Duodenal mucosa (tissue), 2 donors: ENCODE results near the gene PRIM1.
"Not testable (repeated sequence)": the region's sequence is repeated elsewhere in the genome, so short reads cannot be mapped to it uniquely, and the experiment has no call there.

Experiments used
- H3K27ac ChIP-seq: one replicate; pipeline ENCODE4 v1.7.0; 2013; ENCODE audit warnings: low read depth, low read length
- H3K27me3 ChIP-seq, 2 donors: one replicate each; pipeline ENCODE4 v1.7.0; 2013; ENCODE audit warnings: low read length in 2 of 2, control low read depth in 1 of 2; ENCODE audit not compliant: insufficient read depth in 2 of 2, control insufficient read depth in 1 of 2
- H3K36me3 ChIP-seq, 2 donors: one replicate each; pipeline ENCODE4 v1.7.0; 2013; ENCODE audit warnings: low read length in 2 of 2, control low read depth in 1 of 2; ENCODE audit not compliant: insufficient read depth in 2 of 2, control insufficient read depth in 1 of 2
- H3K4me1 ChIP-seq, 2 donors: one replicate each; pipeline ENCODE4 v1.7.0; 2013; ENCODE audit warnings: low read length in 2 of 2, control low read depth in 1 of 2; ENCODE audit not compliant: insufficient read depth in 2 of 2, control insufficient read depth in 1 of 2
- H3K4me3 ChIP-seq, 2 donors: one replicate each; pipeline ENCODE4 v1.7.0; 2013; ENCODE audit warnings: low read length in 2 of 2, low read depth in 1 of 2
- H3K9ac ChIP-seq, 2 donors: one replicate each; pipeline ENCODE4 v1.7.0; 2013; ENCODE audit warnings: low read length in 2 of 2, low read depth in 1 of 2
- H3K9me3 ChIP-seq, 2 donors: one replicate each; pipeline ENCODE4 v1.7.0; 2013; ENCODE audit warnings: low read length in 2 of 2, control low read depth in 1 of 2; ENCODE audit not compliant: control insufficient read depth in 1 of 2

PRIM1 gene

DNA sequence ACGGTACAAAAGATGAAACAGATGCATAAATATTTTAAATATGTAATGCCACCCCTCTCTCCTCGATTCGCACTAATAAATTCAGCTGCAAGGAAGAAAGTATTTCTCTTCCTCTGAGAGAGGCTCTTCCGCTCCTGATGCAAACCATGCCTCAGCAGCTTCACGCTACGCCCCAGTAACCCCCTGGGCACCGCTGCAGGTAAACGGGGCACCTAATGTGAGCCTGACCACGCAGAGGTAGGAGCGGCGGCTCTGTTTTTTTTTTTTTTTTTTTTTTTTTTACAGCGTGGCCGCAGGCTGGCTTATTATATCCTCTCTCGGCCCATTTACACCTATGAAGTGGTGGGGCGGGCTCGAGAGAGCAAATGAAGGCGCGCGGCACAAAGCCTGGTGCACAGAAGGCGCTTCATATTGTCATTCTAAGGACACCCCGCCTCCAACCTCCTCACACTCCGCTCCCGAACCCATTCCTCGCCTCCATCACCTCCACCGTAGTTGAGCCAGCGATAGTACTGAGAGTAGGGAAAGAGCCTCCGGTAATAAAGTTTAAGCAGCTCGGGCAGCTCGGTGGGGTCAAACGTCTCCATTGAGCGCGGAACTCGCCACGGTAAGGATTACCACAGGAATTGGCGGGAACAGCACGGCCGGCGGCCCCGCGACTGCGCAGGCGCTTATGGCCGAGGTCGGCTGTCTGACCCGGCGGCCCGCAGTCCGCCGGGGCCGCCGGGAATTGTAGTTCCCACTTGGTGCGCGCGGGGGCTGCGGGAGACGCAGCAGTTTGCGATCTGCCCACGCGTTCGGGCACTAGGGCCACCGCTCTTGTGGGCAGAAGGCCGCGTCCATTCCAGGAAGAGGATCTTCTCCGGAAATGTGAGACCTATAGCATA, at the start of gene PRIM1:
PRIM1 (minus strand) TSS at position 612 of the 887 bp plus-strand sequence; CDS start at position 587, 25 bp downstream.
- Histone ChIP-seq H3K36me3 (no peaks in the 10 kb centered on the region), H3K9me3 (no peaks in the 10 kb centered on the region), H3K9ac (peak within 1 kb of the TSS; percentile 79), H3K4me3 (peak within 1 kb of the TSS; percentile 96 to 97), H3K27me3 (no peaks in the 10 kb centered on the region), H3K27ac (peak within 1 kb of the TSS; percentile 70), H3K4me1 (no peaks in the 10 kb centered on the region)

- Histone ChIP-seq H3K27me3 (no peaks in the 10 kb centered on the region), H3K4me1 (no peaks in the 10 kb centered on the region), H3K9me3 (no peaks in the 10 kb centered on the region), H3K27ac (no peak overlapping the region), H3K36me3 (no peaks in the 10 kb centered on the region), H3K9ac (no peak overlapping the region), H3K4me3 (no peak overlapping the region)
These were observed 48.1 kb upstream of the PRIM1 start for GRCh38 chr12:56800221-56800620.

GRCh38 chr12:56799345-56799744, 47.2 kb upstream of the PRIM1 start:
- not testable (repeated sequence) for H3K27ac ChIP-seq, H3K4me1 ChIP-seq, H3K27me3 ChIP-seq, H3K4me3 ChIP-seq, H3K9me3 ChIP-seq, H3K36me3 ChIP-seq, H3K9ac ChIP-seq

- H3K4me1 ChIP-seq, H3K9me3 ChIP-seq, H3K36me3 ChIP-seq, H3K9ac ChIP-seq, H3K27ac ChIP-seq, H3K27me3 ChIP-seq, H3K4me3 ChIP-seq: not testable (repeated sequence)
These were observed 43.7 kb upstream of the PRIM1 start for GRCh38 chr12:56795791-56796190.

- not testable (repeated sequence) for H3K27ac ChIP-seq, H3K9ac ChIP-seq, H3K36me3 ChIP-seq, H3K4me3 ChIP-seq, H3K27me3 ChIP-seq, H3K9me3 ChIP-seq, H3K4me1 ChIP-seq
These were observed 43.0 kb upstream of the PRIM1 start for GRCh38 chr12:56795046-56795562.

DNA sequence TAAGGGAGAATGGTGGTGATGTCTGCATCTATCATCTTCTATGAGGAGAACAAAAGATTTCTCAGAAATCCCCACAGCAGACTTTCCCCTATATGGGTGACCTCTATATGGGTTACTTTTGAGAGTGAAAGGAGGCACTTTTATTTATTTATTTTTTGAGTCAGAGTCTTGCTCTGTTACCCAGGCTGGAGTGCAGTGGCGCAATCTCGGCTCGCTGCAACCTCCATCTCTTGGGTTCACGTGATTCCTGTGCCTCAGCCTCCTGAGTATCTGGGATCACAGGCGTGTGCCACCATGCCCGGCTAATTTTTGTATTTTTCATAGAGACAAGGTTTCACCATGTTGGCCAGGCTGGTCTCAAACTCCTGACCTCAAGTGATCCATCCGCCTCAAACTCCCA, 41.0 kb upstream of the PRIM1 start:
- H3K9ac ChIP-seq, H3K9me3 ChIP-seq, H3K4me1 ChIP-seq, H3K4me3 ChIP-seq, H3K36me3 ChIP-seq, H3K27ac ChIP-seq, H3K27me3 ChIP-seq: not testable (repeated sequence)

GRCh38 chr12:56792678-56793077, 40.6 kb upstream of the PRIM1 start:
- no peak overlapping the region for H3K4me3 ChIP-seq

DNA sequence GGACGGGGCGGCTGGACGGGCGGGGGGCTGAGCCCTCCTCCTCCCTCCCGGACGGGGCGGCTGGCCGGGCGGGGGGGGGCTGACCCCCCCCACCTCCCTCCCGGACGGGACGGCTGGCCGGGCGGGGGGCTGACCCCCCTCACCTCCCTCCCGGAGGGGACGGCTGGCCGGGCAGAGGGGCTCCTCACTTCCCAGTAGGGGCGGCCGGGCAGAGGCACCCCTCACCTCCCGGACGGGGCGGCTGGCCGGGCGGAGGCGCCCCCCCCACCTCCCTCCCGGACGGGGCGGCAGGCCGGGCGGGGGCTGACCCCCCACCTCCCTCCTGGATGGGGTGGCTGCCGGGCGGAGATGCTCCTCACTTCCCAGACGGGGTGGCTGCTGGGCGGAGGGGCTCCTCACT, 37.3 kb upstream of the PRIM1 start:
- not testable (repeated sequence) for H3K27ac ChIP-seq, H3K4me1 ChIP-seq, H3K9ac ChIP-seq, H3K4me3 ChIP-seq, H3K36me3 ChIP-seq, H3K27me3 ChIP-seq, H3K9me3 ChIP-seq

More at GRCh38 chr12:56792678-56793077, 40.6 kb upstream of the PRIM1 start:
- Histone ChIP-seq H3K36me3 (no peaks in the 10 kb centered on the region), H3K27ac (no peak overlapping the region), H3K9ac (no peak overlapping the region), H3K9me3 (no peaks in the 10 kb centered on the region), H3K4me1 (no peaks in the 10 kb centered on the region), H3K27me3 (no peaks in the 10 kb centered on the region)

DNA sequence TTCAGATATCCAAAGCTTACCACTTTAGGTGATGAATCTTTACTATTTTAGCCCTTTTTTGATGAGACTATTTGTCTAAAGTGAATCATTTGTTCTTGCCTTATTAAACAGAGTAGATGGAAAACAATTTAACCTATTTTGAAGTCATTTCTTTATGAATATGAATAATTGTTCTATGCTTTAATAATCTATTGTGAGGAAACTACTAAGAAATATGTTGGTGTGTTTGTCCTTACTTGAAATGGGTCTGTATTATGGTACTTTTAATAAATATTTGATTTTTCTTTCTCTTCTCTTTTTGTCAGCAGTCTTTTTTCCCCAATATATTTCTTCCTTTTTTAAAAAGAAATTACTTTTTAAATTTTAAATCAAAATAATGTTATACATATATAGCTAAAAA, 35.4 kb upstream of the PRIM1 start:
- no peak overlapping the region for H3K4me3 ChIP-seq
- H3K4me1 ChIP-seq = no peaks in the 10 kb centered on the region
- H3K36me3 ChIP-seq = no peaks in the 10 kb centered on the region
- no peaks in the 10 kb centered on the region for H3K9me3 ChIP-seq
- no peak overlapping the region for H3K27ac ChIP-seq
- H3K27me3 ChIP-seq = no peaks in the 10 kb centered on the region
- H3K9ac ChIP-seq = no peak overlapping the region

- Histone ChIP-seq H3K4me1 (no peaks in the 10 kb centered on the region), H3K9ac (no peak overlapping the region), H3K36me3 (no peaks in the 10 kb centered on the region), H3K27ac (no peak overlapping the region), H3K9me3 (no peaks in the 10 kb centered on the region), H3K27me3 (no peaks in the 10 kb centered on the region), H3K4me3 (no peak overlapping the region)
These were observed 33.8 kb upstream of the PRIM1 start for GRCh38 chr12:56785874-56786273.
